ENCODE data around the gene KRTAP1-3. TPM values are rescaled to one million over a fixed set of nuclear protein-coding genes. Genes with fewer than 3 reads are reported as not detected.

Gene KRTAP1-3
- total RNA-seq, 6 donors from 2014 or later, result not detected

DNA sequence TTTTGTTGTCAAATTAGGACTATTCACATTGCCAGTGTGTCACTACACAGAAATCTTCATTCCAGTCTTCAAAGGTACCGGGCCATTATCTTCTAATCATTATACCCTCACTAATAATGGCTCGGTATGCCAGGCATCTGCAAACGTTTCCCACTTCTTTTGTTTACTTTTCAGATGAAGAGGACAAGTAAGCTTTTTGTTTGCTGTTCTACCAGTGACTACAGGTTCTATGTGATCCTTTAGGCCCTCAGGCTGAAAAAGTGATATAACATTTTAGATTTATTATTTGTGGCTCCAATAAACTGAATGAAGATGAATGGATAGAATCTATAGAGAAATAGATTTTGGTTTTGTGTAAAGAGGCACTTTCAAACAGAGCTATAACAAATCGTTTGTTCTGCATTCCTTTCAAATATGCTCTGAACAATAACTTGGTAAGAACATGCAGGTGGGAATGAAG is 25.3 kb downstream of the KRTAP1-3 start:
- Histone ChIP-seq H3K4me3 (no peak overlapping the region), H3K4me1 (no peaks in the 10 kb centered on the region), H3K27ac (no peak overlapping the region), H3K36me3 (no peaks in the 10 kb centered on the region), H3K27me3 (no peaks in the 10 kb centered on the region), H3K9me3 (no peaks in the 10 kb centered on the region)
- TF ChIP-seq POLR2AphosphoS5 (IDR thresholded peaks at IDR 0.05) (no peak), EP300 (IDR thresholded peaks at IDR 0.05) (no peak), POLR2A (IDR thresholded peaks at IDR 0.05) (no peak)
- TF ChIP-seq, protein P1, sequence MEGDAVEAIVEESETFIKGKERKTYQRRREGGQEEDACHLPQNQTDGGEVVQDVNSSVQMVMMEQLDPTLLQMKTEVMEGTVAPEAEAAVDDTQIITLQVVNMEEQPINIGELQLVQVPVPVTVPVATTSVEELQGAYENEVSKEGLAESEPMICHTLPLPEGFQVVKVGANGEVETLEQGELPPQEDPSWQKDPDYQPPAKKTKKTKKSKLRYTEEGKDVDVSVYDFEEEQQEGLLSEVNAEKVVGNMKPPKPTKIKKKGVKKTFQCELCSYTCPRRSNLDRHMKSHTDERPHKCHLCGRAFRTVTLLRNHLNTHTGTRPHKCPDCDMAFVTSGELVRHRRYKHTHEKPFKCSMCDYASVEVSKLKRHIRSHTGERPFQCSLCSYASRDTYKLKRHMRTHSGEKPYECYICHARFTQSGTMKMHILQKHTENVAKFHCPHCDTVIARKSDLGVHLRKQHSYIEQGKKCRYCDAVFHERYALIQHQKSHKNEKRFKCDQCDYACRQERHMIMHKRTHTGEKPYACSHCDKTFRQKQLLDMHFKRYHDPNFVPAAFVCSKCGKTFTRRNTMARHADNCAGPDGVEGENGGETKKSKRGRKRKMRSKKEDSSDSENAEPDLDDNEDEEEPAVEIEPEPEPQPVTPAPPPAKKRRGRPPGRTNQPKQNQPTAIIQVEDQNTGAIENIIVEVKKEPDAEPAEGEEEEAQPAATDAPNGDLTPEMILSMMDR (IDR thresholded peaks at IDR 0.05), result no peak
- ATAC-seq (ENCODE audit: low FRiP score in 2 of 2) (no peak), DNase-seq (no peak)
- 50 to 52% methylated on average over 4 of the region's 4 CpGs for WGBS, 2 donors

DNA sequence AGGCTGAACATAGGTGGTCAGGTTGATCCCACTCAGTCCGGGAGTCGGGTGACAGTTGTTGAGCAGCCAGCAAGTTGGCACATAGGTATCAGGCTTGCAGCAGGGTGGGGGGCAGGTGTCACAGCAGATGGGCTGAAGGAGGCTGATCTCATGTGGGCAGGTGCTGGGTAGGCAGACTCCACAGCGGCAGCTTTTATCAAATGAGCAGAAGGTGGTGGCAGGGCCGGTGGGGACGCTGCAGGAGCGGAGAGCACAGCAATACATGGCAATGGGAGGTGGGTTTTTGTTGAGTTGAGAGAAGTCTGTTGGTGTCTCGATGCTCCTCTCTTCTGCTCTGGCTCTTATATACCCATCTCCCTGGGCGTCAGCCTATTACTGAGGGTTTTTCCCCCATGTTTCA is 25.9 kb downstream of the KRTAP1-3 start, which contains the start of gene KRTAP3-1:
TSS of gene KRTAP3-1 (minus strand) at position 318 of the 400 bp plus-strand sequence. CDS start at position 264, 54 bp downstream.
- WGBS, 2 donors, result 84 to 87% methylated on average over 8 of the region's 8 CpGs
- ATAC-seq (ENCODE audit: low FRiP score in 2 of 2) (no peak), DNase-seq (peak in 1 of 2 donors; percentile 34)
- H3K27ac ChIP-seq, result no peak within 1 kb of the TSS
- no peak within 1 kb of the TSS for H3K4me3 ChIP-seq
- TF ChIP-seq EP300 (IDR thresholded peaks at IDR 0.05) (no peak), POLR2A (IDR thresholded peaks at IDR 0.05) (no peak)
- no peaks in the 10 kb centered on the region for H3K4me1 ChIP-seq
- H3K27me3 ChIP-seq, result no peaks in the 10 kb centered on the region
- no peaks in the 10 kb centered on the region for H3K9me3 ChIP-seq
- H3K36me3 ChIP-seq, result no peaks in the 10 kb centered on the region

DNA sequence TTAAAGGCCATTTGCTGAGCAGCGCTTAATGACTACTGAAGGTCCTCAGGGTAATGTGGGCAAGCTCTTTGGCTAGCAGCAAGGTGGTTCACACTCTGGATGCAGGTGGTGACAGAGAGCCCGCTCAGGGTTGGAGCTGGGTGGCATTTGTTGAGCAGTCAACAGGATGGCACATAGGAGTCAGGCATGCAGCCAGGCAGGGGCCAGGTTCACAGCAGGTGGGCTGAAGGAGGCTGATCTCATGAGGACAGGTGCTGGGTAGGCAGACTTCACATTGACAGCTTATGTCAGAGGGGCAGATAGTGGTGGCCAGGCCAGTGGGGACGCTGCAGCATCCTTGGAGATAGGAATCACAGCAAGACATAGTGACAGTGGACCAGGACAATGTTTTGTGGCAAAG is 30.3 kb downstream of the KRTAP1-3 start:
- no peak overlapping the region for H3K27ac ChIP-seq
- H3K36me3 ChIP-seq, result no peaks in the 10 kb centered on the region
- H3K9me3 ChIP-seq, result no peaks in the 10 kb centered on the region
- ATAC-seq (ENCODE audit: low FRiP score in 2 of 2), result no peak
- TF ChIP-seq, protein P1 (IDR thresholded peaks at IDR 0.05), result no peak
- TF ChIP-seq EP300 (IDR thresholded peaks at IDR 0.05) (no peak), POLR2AphosphoS5 (IDR thresholded peaks at IDR 0.05) (no peak), POLR2A (IDR thresholded peaks at IDR 0.05) (no peak)
- no peaks in the 10 kb centered on the region for H3K27me3 ChIP-seq
- DNase-seq, result no peak
- WGBS, 2 donors, result 89 to 100% methylated on average over 2 to 3 of the region's 3 CpGs
- no peak overlapping the region for H3K4me3 ChIP-seq
- H3K4me1 ChIP-seq, result no peaks in the 10 kb centered on the region

DNA sequence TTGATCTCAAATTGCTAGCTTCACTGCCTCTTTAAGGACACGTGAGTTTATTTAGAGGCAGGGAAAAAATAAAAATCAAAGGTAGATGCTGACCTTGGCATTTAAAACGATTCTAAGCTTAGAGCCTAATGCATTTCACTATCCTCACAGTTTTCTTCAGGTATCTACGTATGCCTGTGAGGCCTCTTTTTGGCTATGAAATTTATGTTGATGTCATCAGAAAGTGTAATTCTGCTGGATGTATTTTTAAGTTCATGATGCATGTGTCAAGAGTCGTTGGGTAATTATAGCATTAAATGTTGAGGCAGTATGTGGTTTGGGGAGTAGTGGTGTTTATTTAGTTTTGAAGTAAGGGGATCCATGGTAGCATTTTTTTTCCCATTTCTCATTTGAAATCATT is 30.7 kb downstream of the KRTAP1-3 start:
- TF ChIP-seq, protein P1 (IDR thresholded peaks at IDR 0.05), result no peak
- no peak for TF ChIP-seq EP300 (IDR thresholded peaks at IDR 0.05)
- no peak for TF ChIP-seq POLR2A (IDR thresholded peaks at IDR 0.05)
- TF ChIP-seq POLR2AphosphoS5 (IDR thresholded peaks at IDR 0.05), result no peak
- WGBS, 2 donors, result 64 to 70% methylated on average over 4 of the region's 4 CpGs
- Histone ChIP-seq H3K9me3 (no peaks in the 10 kb centered on the region), H3K27me3 (no peaks in the 10 kb centered on the region), H3K27ac (no peak overlapping the region), H3K4me1 (no peaks in the 10 kb centered on the region), H3K4me3 (no peak overlapping the region), H3K36me3 (no peaks in the 10 kb centered on the region)
- ATAC-seq (ENCODE audit: low FRiP score in 2 of 2) (no peak), DNase-seq (no peak)

DNA sequence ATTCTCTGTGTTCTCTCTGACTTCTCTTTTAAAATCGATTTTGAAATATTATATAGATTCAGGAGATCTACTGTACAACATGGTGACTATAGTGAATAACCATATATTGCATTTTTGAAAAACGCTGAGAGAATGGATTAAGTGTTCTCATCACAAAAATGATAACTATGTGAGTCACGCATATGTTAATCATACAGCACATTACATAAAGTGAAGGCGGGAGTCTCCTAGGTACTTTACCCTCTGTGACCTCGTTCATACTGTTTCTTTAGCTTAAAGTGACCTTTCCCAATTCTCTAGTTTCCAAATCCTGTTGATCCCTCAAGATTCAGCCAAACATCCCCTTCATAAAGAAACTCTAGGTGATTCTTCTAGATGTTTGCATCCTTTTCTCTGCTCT is 31.9 kb downstream of the KRTAP1-3 start:
- no peak overlapping the region for H3K27ac ChIP-seq
- no peaks in the 10 kb centered on the region for H3K27me3 ChIP-seq
- no peaks in the 10 kb centered on the region for H3K36me3 ChIP-seq
- 49 to 60% methylated on average over 5 of the region's 5 CpGs for WGBS, 2 donors
- TF ChIP-seq, protein P1 (IDR thresholded peaks at IDR 0.05), result no peak
- no peak for TF ChIP-seq EP300 (IDR thresholded peaks at IDR 0.05)
- no peak for TF ChIP-seq POLR2A (IDR thresholded peaks at IDR 0.05)
- TF ChIP-seq POLR2AphosphoS5 (IDR thresholded peaks at IDR 0.05), result no peak
- ATAC-seq (ENCODE audit: low FRiP score in 2 of 2) (no peak), DNase-seq (no peak)
- no peaks in the 10 kb centered on the region for H3K9me3 ChIP-seq
- H3K4me1 ChIP-seq, result no peaks in the 10 kb centered on the region
- no peak overlapping the region for H3K4me3 ChIP-seq

All from upper lobe of left lung (tissue), 6 donors.